SK-N-DZ (cell line): ENCODE measurements around the gene SLC9A3.

Source experiments
- DNase-seq: peaks from one replicate; pipeline ENCODE4 v3.0.0-alpha.2; 2015; ENCODE audit warnings: low spot score

SLC9A3 gene

DNA sequence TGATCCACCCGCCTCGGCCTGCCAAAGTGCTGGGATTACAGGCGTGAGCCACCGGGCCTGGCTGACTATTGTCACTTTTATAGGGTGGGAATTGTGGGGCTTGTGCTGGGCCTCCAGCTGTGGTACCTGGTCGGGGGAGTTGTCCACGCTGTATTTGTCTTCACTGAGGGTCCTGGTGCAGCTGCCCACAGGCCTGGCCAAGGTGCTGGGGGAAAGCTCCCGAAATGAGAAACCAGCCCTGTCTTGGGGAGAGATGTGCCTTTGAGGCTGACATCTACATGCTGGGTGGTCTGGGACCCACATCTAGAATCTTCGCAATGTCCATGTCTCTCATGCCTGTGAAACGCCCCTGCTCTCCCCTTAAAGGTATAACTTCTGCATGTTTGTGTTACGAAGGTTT, 78.7 kb downstream of the SLC9A3 start:
- DNase-seq, result no peak

DNA sequence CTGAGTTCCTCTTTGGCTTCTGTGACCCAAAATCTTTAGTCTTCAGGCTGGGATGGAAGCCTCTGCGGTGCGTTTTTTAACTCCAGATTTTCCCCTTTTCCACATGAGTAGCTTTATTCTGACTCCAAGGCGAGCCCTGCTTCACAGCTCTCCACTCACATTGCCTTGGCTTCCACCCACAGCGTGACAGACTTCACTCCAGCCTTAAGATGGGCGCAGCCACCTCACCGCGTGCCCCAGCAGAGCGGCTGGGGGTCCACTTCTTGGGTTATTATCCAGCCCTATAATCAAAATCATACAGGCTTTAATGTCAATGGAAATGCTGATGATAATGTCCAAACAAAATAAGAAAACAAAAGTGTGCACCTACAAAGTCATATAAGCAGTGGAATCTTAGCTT, 80.0 kb downstream of the SLC9A3 start:
- no peak for DNase-seq

DNA sequence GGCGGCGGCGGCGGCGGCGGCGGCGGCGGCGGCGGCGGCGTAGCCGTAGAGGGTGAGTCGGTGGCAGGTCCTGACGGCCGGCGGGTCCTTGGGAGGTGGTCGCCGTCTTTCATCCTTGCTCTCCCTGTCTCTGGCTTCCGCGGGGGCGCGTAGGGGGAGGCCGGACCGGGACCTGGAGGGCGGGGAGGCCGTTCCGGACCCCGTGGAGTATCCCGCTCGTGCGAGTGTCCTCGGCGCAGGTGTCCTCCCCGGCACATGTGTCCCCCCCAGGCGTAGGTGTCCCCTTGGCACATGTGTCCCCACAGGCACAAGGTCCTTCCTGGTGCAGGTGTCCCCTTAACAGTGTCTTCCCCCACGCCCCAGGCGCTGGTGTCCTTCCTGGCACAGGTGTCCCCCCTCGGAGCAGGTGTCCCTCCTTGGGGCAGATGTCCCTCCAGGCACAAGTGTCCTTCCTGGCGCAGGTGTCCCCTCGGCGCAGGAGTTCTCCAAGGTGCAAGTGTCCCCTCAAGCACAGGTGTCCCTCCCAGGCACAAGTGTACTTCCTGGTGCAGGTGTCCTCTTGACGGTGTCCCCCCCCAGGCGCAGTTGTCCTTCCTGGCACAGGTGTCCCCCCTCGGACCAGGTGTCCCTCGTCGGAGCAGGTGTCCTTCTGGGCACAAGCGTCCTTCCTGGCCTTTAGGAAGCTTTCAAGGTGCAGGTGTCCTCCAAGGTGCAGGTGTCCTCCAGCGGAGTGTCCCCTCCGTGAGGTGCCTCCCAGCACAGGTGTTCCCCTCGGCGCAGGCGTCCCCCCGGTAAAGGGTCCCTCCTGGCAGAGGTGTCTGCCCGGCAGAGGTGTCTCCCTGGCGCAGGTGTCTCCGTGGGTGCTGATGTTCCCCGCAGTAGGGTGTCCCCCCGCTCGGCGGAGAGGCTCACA, 80.8 kb downstream of the SLC9A3 start:
- no peak for DNase-seq

DNA sequence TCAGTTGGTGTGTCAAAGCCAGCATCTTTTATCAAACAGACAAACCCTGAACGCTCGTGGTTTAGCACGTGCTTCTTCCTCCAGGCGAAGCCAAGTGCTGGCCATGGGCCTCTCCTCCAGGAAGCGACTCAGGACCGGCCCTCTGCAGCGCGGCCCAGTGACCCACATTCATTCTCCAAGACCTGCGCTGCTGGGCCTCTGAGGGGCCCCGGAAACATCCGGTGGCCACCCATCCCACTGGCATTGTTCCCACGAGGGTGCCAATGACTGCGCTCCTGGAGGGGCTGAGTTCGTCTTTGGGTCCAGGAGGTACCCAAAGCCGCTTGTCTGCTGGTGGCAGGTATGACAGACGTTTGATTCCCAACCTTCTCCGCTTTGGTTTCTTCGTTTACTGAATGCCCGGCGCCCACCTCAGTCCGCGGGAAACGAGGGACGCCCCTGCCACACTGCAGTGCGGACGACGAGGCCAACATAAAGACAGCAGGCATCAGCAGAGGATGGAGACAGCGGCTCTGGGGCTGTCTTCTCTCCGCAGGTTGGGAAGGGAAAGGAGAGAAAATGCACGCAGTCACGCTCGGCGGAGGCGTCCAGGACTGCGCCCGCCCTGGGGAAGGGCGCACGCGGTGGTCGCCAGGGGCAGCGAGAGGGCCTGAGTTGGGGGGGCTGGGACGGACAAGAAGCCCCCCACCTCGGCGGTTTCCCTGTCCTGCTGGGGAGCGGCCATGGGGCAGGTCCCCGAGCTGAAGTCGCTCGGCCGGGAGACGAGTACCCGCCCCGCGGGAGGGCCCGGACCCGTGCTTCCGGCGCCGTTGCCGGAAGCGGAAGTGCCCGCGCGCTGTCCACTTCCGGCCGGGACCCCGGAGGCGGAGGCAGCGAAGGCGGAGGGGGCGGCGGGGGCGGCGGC, 81.7 kb downstream of the SLC9A3 start, which contains the start of gene EXOC3:
EXOC3 (plus strand) TSS at position 842 of the 904 bp plus-strand sequence. CDS start 3,030 bp downstream, outside the sequence.
- DNase-seq, result peak; percentile 65

DNA sequence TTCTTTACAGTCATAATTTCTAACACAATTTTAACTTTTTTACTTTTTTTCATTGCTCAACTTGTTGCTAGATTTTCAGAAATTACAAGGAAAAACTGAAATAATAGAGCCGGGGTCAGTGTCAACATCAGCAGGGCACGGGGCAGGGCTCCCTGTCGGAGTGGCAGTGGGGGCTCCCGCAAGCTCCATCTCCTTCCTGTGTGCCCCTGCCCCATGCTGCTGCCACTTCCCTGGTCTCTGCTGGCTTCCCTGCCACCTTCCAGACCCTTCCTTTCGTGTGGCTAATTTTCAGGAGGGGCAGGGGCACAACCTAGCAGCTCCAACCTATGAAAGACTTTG, 82.3 kb downstream of the SLC9A3 start:
- DNase-seq, result no peak

DNA sequence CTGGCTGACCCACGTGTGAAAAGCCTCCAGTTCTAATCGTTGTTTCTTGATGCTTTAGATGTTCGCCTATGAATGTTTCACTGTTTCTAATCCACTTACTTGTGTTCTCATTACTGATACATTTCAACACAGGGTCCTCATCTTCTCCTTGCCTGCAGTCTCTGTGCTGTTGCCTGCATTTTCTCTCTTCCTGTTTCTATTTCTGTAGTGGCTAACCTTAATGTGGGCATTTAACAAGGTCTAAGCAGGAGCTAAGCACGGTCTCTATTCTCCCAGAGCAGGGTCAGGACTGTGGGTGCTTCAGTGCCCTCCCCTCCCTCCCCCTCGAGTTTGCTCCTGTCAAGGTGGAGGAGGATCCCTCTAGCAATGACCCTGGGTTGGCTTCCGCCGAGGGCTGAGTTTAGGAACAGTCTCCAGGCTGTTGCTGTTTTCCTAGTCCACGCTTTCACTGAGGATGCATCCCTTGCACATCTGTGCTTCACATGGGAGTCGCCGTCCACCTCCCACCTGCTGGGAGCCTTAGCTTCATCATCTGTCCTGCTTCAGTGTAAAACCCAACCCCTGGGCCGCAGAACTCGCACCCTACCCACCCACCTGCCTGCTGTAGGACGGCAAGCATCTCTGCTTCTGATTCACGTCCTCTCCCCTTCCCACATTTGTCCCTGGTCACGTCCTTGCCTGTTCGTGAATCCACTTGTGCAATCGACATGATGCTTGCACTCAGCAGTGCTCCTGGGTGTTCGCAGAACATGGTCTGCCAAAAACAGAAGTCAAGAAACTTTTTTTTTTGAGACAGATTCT, 83.6 kb downstream of the SLC9A3 start:
- DNase-seq, result no peak

DNA sequence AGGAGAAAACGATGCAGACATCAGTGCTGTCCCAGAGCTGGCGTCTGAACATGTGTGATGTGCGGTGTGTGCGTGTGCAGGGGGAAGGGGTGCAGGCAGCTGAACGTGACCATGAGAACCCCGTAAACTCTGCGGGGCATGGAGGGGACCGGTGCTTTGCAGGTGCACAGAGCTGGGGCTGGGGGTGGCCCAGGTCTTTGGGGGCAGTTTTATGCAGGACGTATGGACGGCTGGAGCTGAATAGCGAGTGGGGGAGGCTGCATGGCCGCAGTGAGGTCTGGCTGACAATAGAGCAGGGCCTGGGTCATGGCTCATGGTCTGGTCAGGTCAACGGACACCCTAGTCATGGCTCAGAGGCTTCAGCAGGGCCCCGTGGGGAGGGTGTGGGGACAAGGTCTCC, 84.6 kb downstream of the SLC9A3 start:
- DNase-seq, result no peak

DNA sequence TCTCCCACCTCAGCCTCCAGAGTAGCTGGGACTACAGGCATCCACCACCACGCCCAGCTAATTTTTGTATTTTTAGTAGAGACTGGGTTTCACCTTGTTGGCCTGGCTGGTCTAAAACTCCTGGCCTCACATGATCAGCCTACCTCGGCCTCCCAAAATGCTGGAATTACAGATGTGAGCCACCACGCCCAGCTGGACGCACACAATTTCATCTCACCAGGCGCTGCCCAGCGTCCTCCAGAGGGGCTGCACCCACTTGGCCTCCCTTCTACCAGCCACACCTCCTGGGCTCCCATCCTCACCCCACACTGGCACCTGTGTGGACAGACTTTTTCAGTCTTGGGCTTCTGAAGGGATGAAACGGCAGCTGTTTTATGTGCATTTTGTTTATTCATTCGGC, 85.1 kb downstream of the SLC9A3 start:
- DNase-seq, result no peak

DNA sequence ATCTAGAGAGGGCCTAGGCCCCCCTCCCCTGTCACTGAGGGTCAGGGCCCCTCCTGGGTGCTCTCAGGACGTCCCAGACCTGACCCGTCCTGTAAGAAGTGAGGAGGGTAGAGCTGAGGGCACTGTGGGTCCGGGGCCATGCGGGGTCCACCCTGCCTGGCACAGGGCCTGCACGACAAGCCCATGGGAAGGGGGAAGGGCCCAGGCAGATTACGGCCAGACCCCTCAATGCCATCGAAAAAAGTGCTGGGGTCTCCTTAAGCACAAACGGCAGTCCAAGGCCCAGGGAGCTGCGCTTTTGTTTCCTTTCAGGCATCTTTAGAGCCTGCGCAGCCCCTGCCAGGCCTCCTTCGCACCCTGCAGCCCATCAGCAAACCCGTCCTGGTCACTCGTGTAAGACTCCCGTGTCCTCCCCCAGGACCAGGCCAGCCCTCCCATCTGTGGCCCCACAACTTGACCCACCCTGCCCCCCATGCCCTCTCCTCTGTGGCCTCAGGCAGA, 85.7 kb downstream of the SLC9A3 start:
- DNase-seq, result no peak

DNA sequence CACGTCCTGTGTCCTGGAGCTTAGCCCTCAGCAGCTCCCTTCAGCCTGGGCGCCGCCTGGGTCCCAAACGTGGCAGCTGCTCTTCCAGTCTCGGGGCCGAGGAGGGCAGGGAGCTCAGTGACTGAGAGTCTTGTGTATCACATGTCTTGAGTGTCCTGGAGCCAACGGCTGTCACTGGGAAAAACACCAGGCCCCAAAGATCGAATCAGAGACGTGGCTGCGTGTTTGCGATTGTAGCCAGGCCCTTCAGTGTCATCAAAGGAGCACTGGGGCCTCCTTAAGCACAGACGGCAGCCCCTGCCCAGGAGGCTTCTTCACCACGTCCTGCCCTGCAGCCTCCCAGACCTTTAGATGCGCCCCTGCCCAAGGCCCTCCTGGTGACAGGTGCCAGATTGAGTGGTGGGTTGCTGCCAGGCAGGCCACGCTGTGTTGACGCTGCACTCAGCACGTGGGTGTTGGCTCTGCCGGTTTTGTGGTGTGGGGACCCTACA, 86.9 kb downstream of the SLC9A3 start:
- peak; percentile 96 for DNase-seq

DNA sequence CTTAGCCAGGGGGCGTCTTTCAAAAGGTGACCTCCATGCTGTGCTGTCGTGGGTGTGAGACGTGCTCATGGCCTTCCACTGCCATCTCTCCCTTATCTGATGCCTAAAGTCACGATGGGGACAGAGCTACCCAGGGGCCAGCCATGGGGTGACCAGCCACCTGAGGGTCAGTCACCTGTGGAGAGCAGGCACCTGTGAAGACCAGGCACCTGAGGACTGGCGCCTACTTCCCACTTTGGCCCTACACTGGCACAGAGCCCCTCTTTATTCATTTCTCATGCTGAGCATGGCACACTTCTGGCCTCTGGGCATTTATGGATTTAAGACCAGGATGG, 87.6 kb downstream of the SLC9A3 start:
- DNase-seq, result no peak

DNA sequence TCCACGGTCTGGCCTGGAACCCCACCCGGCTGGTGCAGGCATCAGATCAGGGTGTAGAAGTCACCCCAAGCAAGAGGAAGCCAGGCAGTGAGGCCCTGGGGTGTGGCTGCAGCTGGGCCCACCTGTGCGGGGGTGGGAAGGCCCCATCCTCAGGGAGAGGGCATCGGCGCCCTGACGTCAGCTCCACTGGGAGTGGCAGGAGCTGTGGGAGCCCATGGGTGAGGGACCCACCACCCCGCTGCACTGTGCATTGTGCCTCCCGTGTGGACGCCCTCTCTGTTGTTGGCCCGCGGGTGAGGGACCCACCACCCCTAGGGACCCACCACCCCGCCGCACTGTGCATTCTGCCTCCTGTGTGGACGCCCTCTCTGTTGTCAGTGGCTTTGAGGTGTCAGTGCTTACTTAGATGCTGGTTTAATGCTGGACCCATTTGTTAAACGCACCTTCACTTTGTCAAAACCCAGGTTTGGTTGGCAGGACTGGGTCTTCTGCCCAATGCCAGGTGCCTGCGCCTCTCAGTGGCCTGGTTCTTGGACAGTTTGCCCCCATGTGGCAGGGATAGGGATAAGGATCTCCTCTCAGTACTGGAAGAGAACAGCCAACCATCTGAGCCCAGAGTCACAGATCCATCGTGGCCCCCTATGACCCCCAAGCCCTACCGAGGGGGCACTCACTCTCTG, 88.1 kb downstream of the SLC9A3 start:
- no peak for DNase-seq

DNA sequence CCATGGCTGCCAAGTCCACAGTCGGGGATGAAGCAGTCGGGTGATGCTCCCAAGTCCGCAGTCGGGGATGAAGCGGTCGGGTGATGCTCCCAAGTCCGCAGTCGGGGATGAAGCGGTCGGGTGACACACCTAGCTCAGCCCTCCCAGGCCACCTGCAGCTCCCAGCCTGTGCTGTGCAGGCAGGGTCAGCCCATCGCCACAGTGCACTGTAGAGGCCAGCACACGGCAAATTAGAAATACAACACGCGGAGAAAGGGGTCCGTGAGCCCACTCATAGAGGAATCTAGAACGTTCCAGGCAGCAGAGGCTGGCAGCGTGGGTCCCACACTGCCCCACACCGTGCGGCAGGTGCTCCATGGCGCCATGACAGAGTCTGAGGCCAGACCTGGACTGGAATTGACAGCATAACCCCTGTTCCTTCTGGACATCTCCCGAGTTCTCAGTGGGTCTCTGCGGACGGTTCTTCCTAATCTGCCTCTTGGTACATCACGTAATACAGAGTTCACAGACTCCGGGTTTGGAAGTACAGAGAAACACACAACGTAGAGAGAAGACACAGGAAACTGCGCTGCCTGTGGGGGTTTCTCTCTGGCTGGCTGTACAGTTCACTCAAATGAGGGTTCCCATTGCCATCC, 89.0 kb downstream of the SLC9A3 start:
- DNase-seq, result no peak

DNA sequence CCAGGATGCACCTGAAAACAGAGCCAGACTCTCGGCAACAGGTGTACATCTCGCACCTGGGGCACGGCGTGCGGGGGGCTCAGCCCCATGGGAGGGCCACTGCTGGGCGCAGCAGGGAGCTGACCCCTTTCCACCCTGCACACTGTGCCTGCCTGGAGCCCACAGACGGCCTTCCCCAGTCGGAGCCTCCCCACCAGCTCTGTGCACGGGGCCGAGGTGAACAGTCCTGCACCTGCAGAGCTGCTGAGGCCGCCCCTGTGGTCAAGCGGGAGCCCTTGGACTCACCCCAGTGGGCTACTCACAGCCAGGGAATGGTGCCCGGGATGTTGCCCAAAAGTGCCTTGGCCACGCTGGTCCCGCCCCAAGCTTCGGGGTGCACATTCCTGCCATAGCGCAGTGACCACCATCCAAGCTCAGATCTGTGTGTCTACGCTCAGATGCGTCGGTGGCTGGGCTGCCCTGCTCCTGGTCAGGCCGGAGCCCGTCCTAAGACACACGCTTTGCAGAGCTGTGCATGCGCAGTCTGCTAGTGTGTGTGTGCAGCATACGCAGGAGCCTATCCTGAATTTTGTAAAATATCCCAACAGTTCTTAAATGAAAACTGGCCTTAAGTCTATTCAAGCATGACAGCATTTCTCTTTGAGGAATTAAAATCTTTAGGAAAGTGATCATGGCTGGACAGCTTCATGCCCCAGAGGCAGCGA, 89.7 kb downstream of the SLC9A3 start:
- no peak for DNase-seq

DNA sequence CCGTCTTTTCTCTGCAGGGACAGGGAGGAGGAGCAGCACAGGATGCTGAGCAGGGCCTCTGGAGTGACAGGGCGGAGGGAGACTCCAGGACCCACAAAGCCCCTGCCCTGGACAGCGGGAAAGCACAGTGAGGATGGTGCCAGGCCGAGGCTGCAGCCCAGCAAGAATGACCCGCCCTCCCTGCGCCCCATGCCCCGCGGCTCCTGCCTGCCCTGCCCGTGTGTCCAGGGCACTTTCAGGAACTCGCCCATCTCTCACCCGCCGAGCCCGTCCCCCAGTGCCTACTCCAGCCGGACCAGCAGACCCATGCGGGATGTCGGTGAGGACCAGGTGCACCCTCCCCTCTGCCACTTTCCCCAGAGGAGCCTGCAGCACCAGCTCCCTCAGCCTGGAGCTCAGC, 90.4 kb downstream of the SLC9A3 start:
- no peak for DNase-seq

DNA sequence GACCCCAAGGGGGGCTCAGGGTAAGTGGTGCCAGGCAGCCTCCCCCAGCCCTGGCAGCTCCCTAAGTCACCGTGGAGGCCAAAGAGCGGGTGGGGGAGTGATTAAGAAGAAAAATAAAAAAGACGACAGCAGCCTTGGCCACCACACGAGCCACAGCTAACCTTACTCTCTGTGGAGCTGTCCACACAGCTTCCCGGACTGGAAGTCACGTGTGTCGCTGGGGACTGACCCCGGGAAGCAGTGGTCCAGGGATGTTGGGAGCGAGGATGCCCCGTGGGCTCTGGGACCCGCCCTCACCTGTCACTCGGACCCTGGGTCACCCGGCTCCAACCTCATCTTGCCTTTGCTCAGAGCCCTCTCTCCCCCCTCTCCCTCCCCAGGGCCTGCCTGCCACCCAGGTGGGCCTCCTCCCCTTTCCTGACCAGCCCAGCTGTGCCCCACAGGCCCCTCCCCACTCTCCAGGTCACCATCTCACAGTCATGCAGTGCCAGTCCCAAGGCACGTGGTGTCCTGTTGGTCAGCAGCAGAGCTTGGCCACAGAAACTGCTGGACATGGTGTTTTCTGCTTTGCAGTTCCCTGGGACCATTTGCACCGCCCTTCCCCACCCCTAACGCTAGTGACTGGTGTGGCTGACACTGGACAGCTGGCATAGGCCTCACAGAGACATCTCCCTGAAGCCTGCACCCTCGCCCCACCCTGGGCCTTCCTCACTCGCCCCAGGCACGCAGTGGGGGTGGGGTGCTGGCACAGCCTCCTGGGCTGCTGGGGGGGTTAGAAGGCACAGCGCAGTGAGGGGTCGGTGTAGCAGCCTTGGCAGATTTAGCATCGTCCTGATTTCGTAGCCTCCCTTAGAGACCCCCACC, 91.1 kb downstream of the SLC9A3 start:
- DNase-seq, result no peak

DNA sequence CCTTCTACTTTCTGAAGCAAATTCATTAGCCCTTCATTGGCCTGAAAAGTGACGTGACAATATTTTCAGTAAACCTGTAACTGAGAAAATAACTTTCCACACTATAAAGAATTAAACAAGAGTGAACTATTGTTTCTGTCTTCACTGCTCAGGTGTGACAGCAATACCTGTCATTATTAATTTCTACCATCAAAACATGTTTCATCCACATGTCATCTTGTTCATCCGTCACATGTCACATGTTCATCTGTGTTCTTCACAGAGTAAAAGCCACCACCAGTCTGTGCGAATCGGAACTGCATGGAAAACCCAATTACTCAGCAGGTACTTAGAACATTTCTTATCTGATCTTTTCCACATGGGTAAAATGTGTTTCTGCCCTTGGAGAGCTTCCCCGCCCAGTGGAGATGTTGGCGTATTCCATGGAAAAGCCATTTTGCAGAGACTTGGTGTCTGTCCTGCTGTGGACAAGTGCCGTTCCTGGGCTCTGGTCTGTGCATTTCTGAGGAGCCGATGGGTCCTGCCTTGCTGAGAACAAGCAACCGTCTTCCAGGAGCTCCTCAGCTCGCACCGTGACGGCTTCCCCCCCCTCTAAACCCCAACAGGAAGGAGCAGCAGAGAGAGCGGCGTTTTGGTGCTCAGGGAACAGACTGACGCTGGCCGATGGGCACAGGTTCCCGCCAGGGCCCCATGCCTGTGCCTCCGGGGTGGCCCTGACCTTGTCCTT, 91.9 kb downstream of the SLC9A3 start:
- no peak for DNase-seq

DNA sequence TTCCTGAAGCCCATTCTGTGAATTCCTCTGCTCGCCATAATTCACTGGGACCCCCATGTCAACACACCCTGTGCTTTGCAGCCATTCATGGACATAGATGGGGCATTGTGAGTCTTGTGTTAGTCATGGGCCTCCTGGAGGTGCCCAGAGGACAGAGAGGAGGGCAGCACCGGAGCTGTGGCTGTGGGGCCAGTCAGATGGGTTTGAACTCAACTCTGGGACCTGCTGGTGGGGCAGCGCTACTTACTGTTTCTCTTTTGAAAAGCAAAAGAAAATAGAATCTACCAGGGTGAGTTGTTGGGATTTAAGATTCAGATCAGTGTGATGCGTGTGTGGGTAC, 92.6 kb downstream of the SLC9A3 start:
- DNase-seq, result no peak
